HepG2 (cell line): Measurements from ENCODE around the gene CPZ. TPM values are rescaled to one million over a fixed set of nuclear protein-coding genes. Genes with fewer than 3 reads are reported as not detected.

Experiments
- ATAC-seq: fragments of 200-7000 bp; cut with Tn5 transposase; 3 replicates; pipeline ENCODE4 v1.9.1; 2020; ENCODE audit warnings: mild to moderate bottlenecking, moderate library complexity
- BruUV-seq: library from RNA; stranded (reverse); fragments of 400-500 nt; replicated peaks from 2 replicates; lab custom pipeline; 2021; lab: Mats Ljungman, UMichigan
- CTCF ChIA-PET: fragments of 300-600 bp; formaldehyde crosslinking; extraction: SDS; loops from one replicate; lab custom pipeline; 2021; ENCODE audit warnings: low total read pairs, inconsistent platforms, low intra/inter-chr PET ratio; lab: Yijun Ruan, JAX
- POLR2A ChIA-PET: fragments of 350-600 bp; sonication (Branson Sonifier 250); formaldehyde crosslinking; loops from one replicate; lab custom pipeline; 2020; ENCODE audit warnings: antibody characterized with exemption, inconsistent platforms; lab: Yijun Ruan, JAX
- DNase-seq: peaks from one replicate; pipeline ENCODE4 v3.0.0-alpha.2; 2015; ENCODE audit warnings: low spot score
- FAIRE-seq: peaks from 3 replicates; lab custom pipeline; 2011; peaks lifted over from hg19 to GRCh38; lab: Jason Lieb, UNC
- H2AFZ ChIP-seq: one replicate; pipeline ENCODE4 v1.6.1; 2011; ENCODE audit warnings: low read length, inconsistent platforms
- H3K27ac ChIP-seq: fragments of 300-600 bp; 3 replicates; pipeline ENCODE4 v1.8.0; 2011; ENCODE audit warnings: mixed run types, mild to moderate bottlenecking, mixed read lengths, low read length, inconsistent platforms; ENCODE audit not compliant: insufficient read depth; ENCODE audit errors: extremely low read length
- H3K27me3 ChIP-seq, 2 experiments: fragments of 200-600 bp in 1 of 2; 2 replicates in 1 of 2; 3 replicates in 1 of 2; pipeline versions ENCODE4 v1.6.0 to v1.8.0; 2011; ENCODE audit warnings: low read length in 2 of 2, mild to moderate bottlenecking in 2 of 2, moderate library complexity in 2 of 2, inconsistent platforms in 1 of 2; ENCODE audit not compliant: insufficient read depth in 2 of 2, control insufficient read depth in 1 of 2
- H3K36me3 ChIP-seq, 2 experiments: fragments of 200-600 bp in 1 of 2; replicated peaks in 1 of 2; 2 replicates in 1 of 2; 3 replicates in 1 of 2; pipeline versions ENCODE4 v1.5.1 to v1.8.0; 2011; ENCODE audit warnings: low read length in 2 of 2, inconsistent platforms in 1 of 2; ENCODE audit not compliant: insufficient read depth in 2 of 2, control insufficient read depth in 1 of 2
- H3K4me1 ChIP-seq: 2 replicates; pipeline ENCODE4 v1.5.1; 2012; ENCODE audit warnings: low read length, inconsistent platforms; ENCODE audit not compliant: insufficient read depth
- H3K4me2 ChIP-seq: 2 replicates; pipeline ENCODE4 v1.6.0; 2011; ENCODE audit warnings: low read depth, low read length, inconsistent platforms
- H3K4me3 ChIP-seq, 3 experiments: fragments of 200-600 bp in 1 of 3; sonication (generic), shearing (Covaris generic) in 1 of 3; replicated peaks in 1 of 3; 2 replicates each; pipeline ENCODE4 v1.5.1; 2011 to 2016; ENCODE audit warnings: low read length in 3 of 3, inconsistent platforms in 2 of 3, low read depth in 2 of 3, mild to moderate bottlenecking in 2 of 3, control low read depth in 1 of 3, mixed read lengths in 1 of 3; ENCODE audit not compliant: insufficient read depth in 1 of 3
- H3K79me2 ChIP-seq: one replicate; pipeline ENCODE4 v1.6.1; 2011; ENCODE audit warnings: low read length, inconsistent platforms; ENCODE audit not compliant: insufficient read depth
- H3K9ac ChIP-seq: 2 replicates; pipeline ENCODE4 v1.6.0; 2011; ENCODE audit warnings: mild to moderate bottlenecking, low read depth, low read length, inconsistent platforms; ENCODE audit not compliant: insufficient read depth
- H3K9me3 ChIP-seq: 2 replicates; pipeline ENCODE4 v1.5.1; 2012; ENCODE audit warnings: mild to moderate bottlenecking, low read length
- H4K20me1 ChIP-seq: 2 replicates; pipeline ENCODE4 v1.6.0; 2011; ENCODE audit warnings: inconsistent platforms, mild to moderate bottlenecking, low read length, moderate library complexity; ENCODE audit not compliant: insufficient read depth
- MNT ChIP-seq: fragments of 450-650 bp; IDR thresholded peaks from 2 replicates; pipeline ENCODE4 v1.6.1; 2016
- WGBS: methylation state at CpG from one replicate; pipeline ENCODE4 v1.1.6; 2017; ENCODE audit warnings: low lambda C conversion rate; 5-methylcytosine and 5-hydroxymethylcytosine counted together
- in situ Hi-C: cut with HindIII; loops from 2 replicates; pipeline ENCODE4 v1.10.0; 2017; ENCODE audit warnings: low pct_unique_long_range_greater_than_20kb; ENCODE audit not compliant: extremely low pct_ligation_motif_present
- intact Hi-C: fragments of 100-400 bp; cut with micrococcal nuclease; formaldehyde crosslinking; loops from one replicate; pipeline ENCODE4 v1.10.0; 2022; ENCODE audit not compliant: unreplicated experiment
- polyA plus RNA-seq, 8 experiments: library from polyadenylated mRNA; depleted of rRNA in 3 of 8; stranded (reverse) in 7 of 8; unstranded in 1 of 8; fragments of >200 nt; fragmentation: Illumina TruSeq in 4 of 8; extraction: Trizol in 4 of 8; gene quantifications; 2 replicates each; pipeline versions ENCODE4 v1.2.1 to v1.2.3, GENCODE V29; 2011 to 2016; ENCODE audit warnings: low read depth in 4 of 8, missing spikeins in 1 of 8, mixed read lengths in 1 of 8; ENCODE audit not compliant: insufficient read depth in 1 of 8
- total RNA-seq, 5 experiments: library from RNA; depleted of rRNA; stranded (reverse); fragments of >200 nt; fragmentation: Illumina TruSeq; extraction: Trizol; gene quantifications; 2 replicates each; pipeline ENCODE4 v1.2.3, GENCODE V29; 2016; ENCODE audit warnings: low read depth in 1 of 5
- TF ChIP-seq, protein P1 (sequence below): sonication (generic); formaldehyde crosslinking; IDR thresholded peaks from 2 replicates; pipeline ENCODE4 v1.5.1; 2020; ENCODE audit warnings: mild to moderate bottlenecking, missing genetic modification reagents

Gene CPZ
- total and polyA plus RNA-seq, 2 of the 13 experiments (the other 11 are each of a cell fraction or from before 2014, with no cell fraction given), result 0.58 to 0.61 TPM

DNA sequence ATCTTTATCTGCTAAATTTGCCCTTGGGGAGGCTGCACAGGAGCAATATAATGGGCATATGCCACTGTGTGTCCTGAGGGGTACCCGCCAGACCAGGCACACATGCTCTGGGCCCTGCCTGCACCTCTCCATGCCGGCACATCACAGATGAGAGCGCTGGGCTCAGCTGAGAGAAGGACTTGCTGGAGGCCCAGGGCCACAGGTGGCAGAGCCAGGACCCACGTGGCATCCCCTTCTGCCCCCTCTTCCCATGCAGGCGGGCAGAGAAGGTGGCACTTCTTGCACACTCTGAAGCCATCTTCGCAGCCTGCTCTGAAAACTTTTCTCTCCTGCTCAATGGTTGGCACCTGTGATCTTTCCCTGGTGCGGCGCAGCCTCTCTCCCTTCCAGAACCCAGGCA, 20.1 kb downstream of the CPZ start:
- Histone ChIP-seq H3K9ac (no peak overlapping the region), H3K27ac (no peak overlapping the region)
- 0% methylated on average over 3 of the region's 8 CpGs for WGBS
- intact Hi-C loops, result no loop called here
- in situ Hi-C loops, result no loop called here
- no peak for DNase-seq
- TF ChIP-seq, protein P1, sequence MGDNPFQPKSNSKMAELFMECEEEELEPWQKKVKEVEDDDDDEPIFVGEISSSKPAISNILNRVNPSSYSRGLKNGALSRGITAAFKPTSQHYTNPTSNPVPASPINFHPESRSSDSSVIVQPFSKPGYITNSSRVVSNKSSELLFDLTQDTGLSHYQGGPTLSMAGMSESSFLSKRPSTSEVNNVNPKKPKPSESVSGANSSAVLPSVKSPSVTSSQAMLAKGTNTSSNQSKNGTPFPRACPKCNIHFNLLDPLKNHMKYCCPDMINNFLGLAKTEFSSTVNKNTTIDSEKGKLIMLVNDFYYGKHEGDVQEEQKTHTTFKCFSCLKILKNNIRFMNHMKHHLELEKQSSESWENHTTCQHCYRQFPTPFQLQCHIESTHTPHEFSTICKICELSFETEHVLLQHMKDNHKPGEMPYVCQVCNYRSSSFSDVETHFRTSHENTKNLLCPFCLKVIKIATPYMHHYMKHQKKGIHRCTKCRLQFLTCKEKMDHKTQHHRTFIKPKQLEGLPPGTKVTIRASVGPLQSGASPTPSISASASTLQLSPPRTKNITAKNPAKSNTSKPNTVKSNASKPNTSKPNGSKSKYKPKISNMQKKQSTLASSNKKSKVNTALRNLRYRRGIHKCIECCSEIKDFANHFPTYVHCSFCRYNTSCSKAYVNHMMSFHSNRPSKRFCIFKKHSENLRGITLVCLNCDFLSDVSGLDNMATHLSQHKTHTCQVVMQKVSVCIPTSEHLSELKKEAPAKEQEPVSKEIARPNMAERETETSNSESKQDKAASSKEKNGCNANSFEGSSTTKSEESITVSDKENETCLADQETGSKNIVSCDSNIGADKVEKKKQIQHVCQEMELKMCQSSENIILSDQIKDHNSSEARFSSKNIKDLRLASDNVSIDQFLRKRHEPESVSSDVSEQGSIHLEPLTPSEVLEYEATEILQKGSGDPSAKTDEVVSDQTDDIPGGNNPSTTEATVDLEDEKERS, result no peak
- TF ChIP-seq MNT, result peak; percentile 40; the same call in 1 of the 2 replicates
- TF ChIP-seq, all 625 proteins: peak for 1
- H3K4me1 ChIP-seq, result no peaks in the 10 kb centered on the region
- BruUV-seq, result no TSS peak
- POLR2A ChIA-PET, result no interaction called here
- no peak overlapping the region for H2AFZ ChIP-seq
- H3K4me3 ChIP-seq, result no peak overlapping the region
- 0 out of 2 replicates have a peak, but pooled peaks cover under 1% of the 10 kb centered on the region for H4K20me1 ChIP-seq
- H3K79me2 ChIP-seq, result no peaks in the 10 kb centered on the region
- H3K9me3 ChIP-seq, result no peaks in the 10 kb centered on the region
- peaks cover 15 to 53% of the 10 kb centered on the region in 2 experiments for H3K27me3 ChIP-seq
- H3K36me3 ChIP-seq, result no peaks in the 10 kb centered on the region
- ATAC-seq, result no peak
- FAIRE-seq, result no peak
- no peak overlapping the region for H3K4me2 ChIP-seq
- CTCF ChIA-PET, result no interaction called here
